ENCODE results near the gene GAGE2A. TPM values are rescaled to one million over a fixed set of nuclear protein-coding genes. Genes with fewer than 3 reads are reported as not detected.
"Not testable (repeated sequence)": the region's sequence is repeated elsewhere in the genome, so short reads cannot be mapped to it uniquely, and the experiment has no call there.

GAGE2A gene, protein sequence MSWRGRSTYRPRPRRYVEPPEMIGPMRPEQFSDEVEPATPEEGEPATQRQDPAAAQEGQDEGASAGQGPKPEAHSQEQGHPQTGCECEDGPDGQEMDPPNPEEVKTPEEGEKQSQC
- polyA plus RNA-seq: not detected
- long read RNA-seq, donor 1: 0 reads
- long read RNA-seq, donor 2: 0 reads
- long read RNA-seq, donor 3: 0 reads
- long read RNA-seq, donor 4: 0 reads
- long read RNA-seq, donor 5: 0 reads
- long read RNA-seq, donor 6: 0 reads
- long read RNA-seq, donor 7: 0 reads
- long read RNA-seq, donor 8: 0 reads
- long read RNA-seq, donor 9: 0 reads
- long read RNA-seq, donor 10: 0 reads
- long read RNA-seq, donor 11: 0 reads

DNA sequence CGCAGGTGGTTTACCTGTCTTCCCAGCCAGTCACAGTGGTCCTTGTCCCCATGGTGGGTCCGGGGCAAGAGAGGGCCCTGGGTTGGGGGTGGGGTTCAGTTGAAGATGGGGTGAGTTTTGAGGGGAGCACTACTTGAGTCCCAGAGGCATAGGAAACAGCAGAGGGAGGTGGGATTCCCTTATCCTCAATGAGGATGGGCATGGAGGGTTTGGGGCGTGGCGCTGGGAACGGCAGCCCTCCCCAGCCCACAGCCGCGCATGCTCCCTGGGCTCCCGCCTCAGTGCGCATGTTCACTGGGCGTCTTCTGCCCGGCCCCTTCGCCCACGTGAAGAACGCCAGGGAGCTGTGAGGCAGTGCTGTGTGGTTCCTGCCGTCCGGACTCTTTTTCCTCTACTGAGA lies at the start of gene GAGE2A:
Gene GAGE2A (plus strand): TSS at position 301 of the 400 bp plus-strand sequence. CDS start 1,155 bp downstream, outside the sequence.
- DNase-seq; H3K27me3 ChIP-seq (ENCODE audit: control insufficient read depth, insufficient read depth, low read length); H3K9me3 ChIP-seq (ENCODE audit: control insufficient read depth, low read depth, low read length); H3K27ac ChIP-seq (ENCODE audit: low read length); H3K36me3 ChIP-seq (ENCODE audit: control insufficient read depth, insufficient read depth, low read length); H3K4me1 ChIP-seq (ENCODE audit: control insufficient read depth, insufficient read depth, low read length); H3K4me3 ChIP-seq (ENCODE audit: low read length): not testable (repeated sequence)
- no CpG with 5 or more reads among the region's 16 CpGs for WGBS (ENCODE audit: insufficient coverage, low lambda C conversion rate)

DNA sequence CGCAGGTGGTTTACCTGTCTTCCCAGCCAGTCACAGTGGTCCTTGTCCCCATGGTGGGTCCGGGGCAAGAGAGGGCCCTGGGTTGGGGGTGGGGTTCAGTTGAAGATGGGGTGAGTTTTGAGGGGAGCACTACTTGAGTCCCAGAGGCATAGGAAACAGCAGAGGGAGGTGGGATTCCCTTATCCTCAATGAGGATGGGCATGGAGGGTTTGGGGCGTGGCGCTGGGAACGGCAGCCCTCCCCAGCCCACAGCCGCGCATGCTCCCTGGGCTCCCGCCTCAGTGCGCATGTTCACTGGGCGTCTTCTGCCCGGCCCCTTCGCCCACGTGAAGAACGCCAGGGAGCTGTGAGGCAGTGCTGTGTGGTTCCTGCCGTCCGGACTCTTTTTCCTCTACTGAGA lies 47.9 kb upstream of the GAGE2A start, which contains the start of gene GAGE12D:
Gene GAGE12D (plus strand): TSS at position 301 of the 400 bp plus-strand sequence. CDS start 1,155 bp downstream, outside the sequence.
- H3K27me3 ChIP-seq (ENCODE audit: control insufficient read depth, insufficient read depth, low read length); DNase-seq; H3K36me3 ChIP-seq (ENCODE audit: control insufficient read depth, insufficient read depth, low read length); H3K4me3 ChIP-seq (ENCODE audit: low read length); H3K27ac ChIP-seq (ENCODE audit: low read length); H3K4me1 ChIP-seq (ENCODE audit: control insufficient read depth, insufficient read depth, low read length); H3K9me3 ChIP-seq (ENCODE audit: control insufficient read depth, low read depth, low read length): not testable (repeated sequence)
- no CpG with 5 or more reads among the region's 16 CpGs for WGBS (ENCODE audit: insufficient coverage, low lambda C conversion rate)

DNA sequence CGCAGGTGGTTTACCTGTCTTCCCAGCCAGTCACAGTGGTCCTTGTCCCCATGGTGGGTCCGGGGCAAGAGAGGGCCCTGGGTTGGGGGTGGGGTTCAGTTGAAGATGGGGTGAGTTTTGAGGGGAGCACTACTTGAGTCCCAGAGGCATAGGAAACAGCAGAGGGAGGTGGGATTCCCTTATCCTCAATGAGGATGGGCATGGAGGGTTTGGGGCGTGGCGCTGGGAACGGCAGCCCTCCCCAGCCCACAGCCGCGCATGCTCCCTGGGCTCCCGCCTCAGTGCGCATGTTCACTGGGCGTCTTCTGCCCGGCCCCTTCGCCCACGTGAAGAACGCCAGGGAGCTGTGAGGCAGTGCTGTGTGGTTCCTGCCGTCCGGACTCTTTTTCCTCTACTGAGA lies 38.3 kb upstream of the GAGE2A start, which contains the start of gene GAGE12E:
Gene GAGE12E (plus strand): TSS at position 301 of the 400 bp plus-strand sequence. CDS start 1,155 bp downstream, outside the sequence.
- H3K4me1 ChIP-seq (ENCODE audit: control insufficient read depth, insufficient read depth, low read length); H3K27me3 ChIP-seq (ENCODE audit: control insufficient read depth, insufficient read depth, low read length); DNase-seq; H3K27ac ChIP-seq (ENCODE audit: low read length); H3K4me3 ChIP-seq (ENCODE audit: low read length); H3K9me3 ChIP-seq (ENCODE audit: control insufficient read depth, low read depth, low read length); H3K36me3 ChIP-seq (ENCODE audit: control insufficient read depth, insufficient read depth, low read length): not testable (repeated sequence)
- no CpG with 5 or more reads among the region's 16 CpGs for WGBS (ENCODE audit: insufficient coverage, low lambda C conversion rate)

DNA sequence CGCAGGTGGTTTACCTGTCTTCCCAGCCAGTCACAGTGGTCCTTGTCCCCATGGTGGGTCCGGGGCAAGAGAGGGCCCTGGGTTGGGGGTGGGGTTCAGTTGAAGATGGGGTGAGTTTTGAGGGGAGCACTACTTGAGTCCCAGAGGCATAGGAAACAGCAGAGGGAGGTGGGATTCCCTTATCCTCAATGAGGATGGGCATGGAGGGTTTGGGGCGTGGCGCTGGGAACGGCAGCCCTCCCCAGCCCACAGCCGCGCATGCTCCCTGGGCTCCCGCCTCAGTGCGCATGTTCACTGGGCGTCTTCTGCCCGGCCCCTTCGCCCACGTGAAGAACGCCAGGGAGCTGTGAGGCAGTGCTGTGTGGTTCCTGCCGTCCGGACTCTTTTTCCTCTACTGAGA lies 28.8 kb upstream of the GAGE2A start, which contains the start of gene GAGE12F:
Gene GAGE12F (plus strand): TSS at position 301 of the 400 bp plus-strand sequence. CDS start 1,155 bp downstream, outside the sequence.
- DNase-seq; H3K27ac ChIP-seq (ENCODE audit: low read length); H3K9me3 ChIP-seq (ENCODE audit: control insufficient read depth, low read depth, low read length); H3K4me3 ChIP-seq (ENCODE audit: low read length); H3K36me3 ChIP-seq (ENCODE audit: control insufficient read depth, insufficient read depth, low read length); H3K4me1 ChIP-seq (ENCODE audit: control insufficient read depth, insufficient read depth, low read length); H3K27me3 ChIP-seq (ENCODE audit: control insufficient read depth, insufficient read depth, low read length): not testable (repeated sequence)
- no CpG with 5 or more reads among the region's 16 CpGs for WGBS (ENCODE audit: insufficient coverage, low lambda C conversion rate)

DNA sequence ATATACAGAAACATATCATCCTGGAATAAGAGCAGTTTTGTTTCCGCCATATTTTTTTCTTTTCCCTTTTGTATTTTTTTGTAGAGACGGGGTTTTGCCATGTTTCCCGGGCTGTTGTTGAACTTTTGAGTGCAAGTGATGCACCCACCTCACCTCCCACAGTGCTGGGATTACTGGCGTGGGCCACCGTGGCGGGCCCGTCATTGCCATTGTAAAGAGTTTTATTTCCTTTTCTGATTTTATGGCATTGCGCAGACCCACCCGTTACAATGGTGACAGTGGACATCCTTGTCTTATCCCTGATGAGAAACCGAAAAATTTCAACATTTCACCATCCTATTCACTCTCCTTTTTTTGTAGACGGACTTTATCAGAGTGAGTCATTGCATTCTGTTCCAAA lies 20.6 kb upstream of the GAGE2A start:
- H3K36me3 ChIP-seq (ENCODE audit: control insufficient read depth, insufficient read depth, low read length); H3K27ac ChIP-seq (ENCODE audit: low read length); H3K4me3 ChIP-seq (ENCODE audit: low read length); H3K9me3 ChIP-seq (ENCODE audit: control insufficient read depth, low read depth, low read length); H3K27me3 ChIP-seq (ENCODE audit: control insufficient read depth, insufficient read depth, low read length); H3K4me1 ChIP-seq (ENCODE audit: control insufficient read depth, insufficient read depth, low read length); DNase-seq: not testable (repeated sequence)
- no CpG with 5 or more reads among the region's 11 CpGs for WGBS (ENCODE audit: insufficient coverage, low lambda C conversion rate)

DNA sequence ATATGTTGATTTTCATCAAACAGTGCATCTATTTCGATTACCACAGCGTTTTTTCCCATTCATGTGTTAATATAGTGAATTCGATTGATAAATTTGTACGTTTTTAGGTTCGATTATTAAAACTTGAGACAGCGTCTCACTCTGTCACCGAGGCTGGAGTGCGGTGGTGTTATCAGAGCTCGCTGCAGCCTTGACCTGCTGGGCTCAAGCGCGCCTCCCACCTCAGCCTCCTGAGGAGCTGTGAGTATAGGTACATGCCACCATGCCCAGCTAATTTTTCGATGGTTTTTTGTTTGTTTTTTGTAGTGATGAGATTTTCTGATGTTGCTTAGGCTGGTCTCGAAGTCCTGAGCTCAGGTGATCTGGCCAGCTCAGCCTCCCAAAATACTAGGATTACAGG lies 20.1 kb upstream of the GAGE2A start:
- WGBS (ENCODE audit: insufficient coverage, low lambda C conversion rate): no CpG with 5 or more reads among the region's 13 CpGs
- not testable (repeated sequence) for DNase-seq; H3K9me3 ChIP-seq (ENCODE audit: control insufficient read depth, low read depth, low read length); H3K4me1 ChIP-seq (ENCODE audit: control insufficient read depth, insufficient read depth, low read length); H3K4me3 ChIP-seq (ENCODE audit: low read length); H3K36me3 ChIP-seq (ENCODE audit: control insufficient read depth, insufficient read depth, low read length); H3K27me3 ChIP-seq (ENCODE audit: control insufficient read depth, insufficient read depth, low read length); H3K27ac ChIP-seq (ENCODE audit: low read length)

DNA sequence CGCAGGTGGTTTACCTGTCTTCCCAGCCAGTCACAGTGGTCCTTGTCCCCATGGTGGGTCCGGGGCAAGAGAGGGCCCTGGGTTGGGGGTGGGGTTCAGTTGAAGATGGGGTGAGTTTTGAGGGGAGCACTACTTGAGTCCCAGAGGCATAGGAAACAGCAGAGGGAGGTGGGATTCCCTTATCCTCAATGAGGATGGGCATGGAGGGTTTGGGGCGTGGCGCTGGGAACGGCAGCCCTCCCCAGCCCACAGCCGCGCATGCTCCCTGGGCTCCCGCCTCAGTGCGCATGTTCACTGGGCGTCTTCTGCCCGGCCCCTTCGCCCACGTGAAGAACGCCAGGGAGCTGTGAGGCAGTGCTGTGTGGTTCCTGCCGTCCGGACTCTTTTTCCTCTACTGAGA lies 19.2 kb upstream of the GAGE2A start, which contains the start of gene GAGE12G:
Gene GAGE12G (plus strand): TSS at position 301 of the 400 bp plus-strand sequence. CDS start 1,155 bp downstream, outside the sequence.
- not testable (repeated sequence) for H3K27ac ChIP-seq (ENCODE audit: low read length); H3K9me3 ChIP-seq (ENCODE audit: control insufficient read depth, low read depth, low read length); H3K4me3 ChIP-seq (ENCODE audit: low read length); DNase-seq; H3K27me3 ChIP-seq (ENCODE audit: control insufficient read depth, insufficient read depth, low read length); H3K36me3 ChIP-seq (ENCODE audit: control insufficient read depth, insufficient read depth, low read length); H3K4me1 ChIP-seq (ENCODE audit: control insufficient read depth, insufficient read depth, low read length)
- no CpG with 5 or more reads among the region's 16 CpGs for WGBS (ENCODE audit: insufficient coverage, low lambda C conversion rate)

DNA sequence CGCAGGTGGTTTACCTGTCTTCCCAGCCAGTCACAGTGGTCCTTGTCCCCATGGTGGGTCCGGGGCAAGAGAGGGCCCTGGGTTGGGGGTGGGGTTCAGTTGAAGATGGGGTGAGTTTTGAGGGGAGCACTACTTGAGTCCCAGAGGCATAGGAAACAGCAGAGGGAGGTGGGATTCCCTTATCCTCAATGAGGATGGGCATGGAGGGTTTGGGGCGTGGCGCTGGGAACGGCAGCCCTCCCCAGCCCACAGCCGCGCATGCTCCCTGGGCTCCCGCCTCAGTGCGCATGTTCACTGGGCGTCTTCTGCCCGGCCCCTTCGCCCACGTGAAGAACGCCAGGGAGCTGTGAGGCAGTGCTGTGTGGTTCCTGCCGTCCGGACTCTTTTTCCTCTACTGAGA lies 9.6 kb upstream of the GAGE2A start, which contains the start of gene GAGE12H:
Gene GAGE12H (plus strand): TSS at position 301 of the 400 bp plus-strand sequence. CDS start 1,155 bp downstream, outside the sequence.
- H3K36me3 ChIP-seq (ENCODE audit: control insufficient read depth, insufficient read depth, low read length); H3K9me3 ChIP-seq (ENCODE audit: control insufficient read depth, low read depth, low read length); H3K4me1 ChIP-seq (ENCODE audit: control insufficient read depth, insufficient read depth, low read length); H3K4me3 ChIP-seq (ENCODE audit: low read length); H3K27me3 ChIP-seq (ENCODE audit: control insufficient read depth, insufficient read depth, low read length); H3K27ac ChIP-seq (ENCODE audit: low read length); DNase-seq: not testable (repeated sequence)
- no CpG with 5 or more reads among the region's 16 CpGs for WGBS (ENCODE audit: insufficient coverage, low lambda C conversion rate)

DNA sequence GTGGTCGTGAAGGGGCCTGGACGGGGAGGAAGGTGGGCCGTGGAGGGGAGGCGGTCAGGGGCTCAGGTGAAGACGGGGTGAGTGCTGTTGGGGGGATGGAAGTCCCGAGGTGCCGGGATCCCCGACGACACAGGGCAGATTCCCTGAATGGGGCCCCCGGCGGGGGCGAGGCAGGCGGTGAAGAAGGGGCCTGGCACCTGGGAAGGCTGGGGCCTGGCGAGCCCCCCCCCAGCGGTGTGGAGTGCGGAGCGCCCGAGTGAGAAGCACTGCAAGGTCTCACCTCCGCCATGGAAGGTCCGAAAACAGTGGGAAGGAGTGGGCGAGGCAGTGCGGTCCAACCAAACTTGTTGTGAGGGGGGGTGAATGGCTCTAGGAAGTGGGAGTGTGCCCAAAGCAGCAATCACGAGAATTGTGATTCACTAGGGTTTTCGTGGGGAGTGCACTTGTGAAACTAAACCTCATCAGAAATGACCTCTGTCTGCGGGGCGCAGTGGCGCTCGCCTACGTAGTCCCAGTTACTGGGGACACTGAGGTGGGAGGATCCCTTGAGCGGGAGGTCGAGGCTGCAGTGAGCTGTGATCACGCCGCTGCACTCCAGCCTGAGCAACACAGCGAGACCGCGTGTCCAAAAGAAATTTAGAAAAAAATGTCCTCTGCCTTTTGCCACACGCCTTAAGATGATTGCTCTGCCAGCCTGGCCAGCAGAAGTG lies 628 bp downstream of the GAGE2A start:
- DNase-seq: not testable (repeated sequence)
- no CpG with 5 or more reads among the region's 37 CpGs for WGBS (ENCODE audit: insufficient coverage, low lambda C conversion rate)

DNA sequence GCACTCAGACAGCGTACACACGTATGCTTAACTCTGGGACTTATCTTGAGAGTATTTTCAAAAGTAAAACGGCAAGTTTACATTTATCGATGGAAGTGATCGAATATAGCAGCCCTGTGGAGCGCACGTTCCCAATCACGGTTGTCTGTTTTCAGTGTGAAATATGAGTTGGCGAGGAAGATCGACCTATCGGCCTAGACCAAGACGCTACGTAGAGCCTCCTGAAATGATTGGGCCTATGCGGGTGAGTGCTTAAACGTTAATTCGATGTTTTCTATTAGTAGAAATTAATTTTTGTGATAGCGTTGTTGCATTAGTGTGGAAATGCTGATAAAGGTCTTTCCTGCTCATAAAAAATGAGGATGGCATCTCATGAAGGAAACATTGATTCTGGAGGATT lies 1.2 kb downstream of the GAGE2A start:
- not testable (repeated sequence) for H3K9me3 ChIP-seq (ENCODE audit: control insufficient read depth, low read depth, low read length); DNase-seq; H3K4me1 ChIP-seq (ENCODE audit: control insufficient read depth, insufficient read depth, low read length); H3K36me3 ChIP-seq (ENCODE audit: control insufficient read depth, insufficient read depth, low read length); H3K4me3 ChIP-seq (ENCODE audit: low read length); H3K27me3 ChIP-seq (ENCODE audit: control insufficient read depth, insufficient read depth, low read length); H3K27ac ChIP-seq (ENCODE audit: low read length)
- no CpG with 5 or more reads among the region's 17 CpGs for WGBS (ENCODE audit: insufficient coverage, low lambda C conversion rate)

More for the DNA sequence above, 628 bp downstream of the GAGE2A start:
- not testable (repeated sequence) for H3K27ac ChIP-seq (ENCODE audit: low read length); H3K4me3 ChIP-seq (ENCODE audit: low read length); H3K4me1 ChIP-seq (ENCODE audit: control insufficient read depth, insufficient read depth, low read length); H3K36me3 ChIP-seq (ENCODE audit: control insufficient read depth, insufficient read depth, low read length); H3K27me3 ChIP-seq (ENCODE audit: control insufficient read depth, insufficient read depth, low read length); H3K9me3 ChIP-seq (ENCODE audit: control insufficient read depth, low read depth, low read length)
